Measurements from ENCODE around the gene ARHGAP45. TPM values are rescaled to one million over a fixed set of nuclear protein-coding genes. Genes with fewer than 3 reads are reported as not detected.

Gene ARHGAP45
- total and polyA plus RNA-seq, 9 of the 15 experiments (the other 6 are each of a cell fraction or from before 2014, with no cell fraction given) = 0.08 to 22.1 (median 4.2) TPM

DNA sequence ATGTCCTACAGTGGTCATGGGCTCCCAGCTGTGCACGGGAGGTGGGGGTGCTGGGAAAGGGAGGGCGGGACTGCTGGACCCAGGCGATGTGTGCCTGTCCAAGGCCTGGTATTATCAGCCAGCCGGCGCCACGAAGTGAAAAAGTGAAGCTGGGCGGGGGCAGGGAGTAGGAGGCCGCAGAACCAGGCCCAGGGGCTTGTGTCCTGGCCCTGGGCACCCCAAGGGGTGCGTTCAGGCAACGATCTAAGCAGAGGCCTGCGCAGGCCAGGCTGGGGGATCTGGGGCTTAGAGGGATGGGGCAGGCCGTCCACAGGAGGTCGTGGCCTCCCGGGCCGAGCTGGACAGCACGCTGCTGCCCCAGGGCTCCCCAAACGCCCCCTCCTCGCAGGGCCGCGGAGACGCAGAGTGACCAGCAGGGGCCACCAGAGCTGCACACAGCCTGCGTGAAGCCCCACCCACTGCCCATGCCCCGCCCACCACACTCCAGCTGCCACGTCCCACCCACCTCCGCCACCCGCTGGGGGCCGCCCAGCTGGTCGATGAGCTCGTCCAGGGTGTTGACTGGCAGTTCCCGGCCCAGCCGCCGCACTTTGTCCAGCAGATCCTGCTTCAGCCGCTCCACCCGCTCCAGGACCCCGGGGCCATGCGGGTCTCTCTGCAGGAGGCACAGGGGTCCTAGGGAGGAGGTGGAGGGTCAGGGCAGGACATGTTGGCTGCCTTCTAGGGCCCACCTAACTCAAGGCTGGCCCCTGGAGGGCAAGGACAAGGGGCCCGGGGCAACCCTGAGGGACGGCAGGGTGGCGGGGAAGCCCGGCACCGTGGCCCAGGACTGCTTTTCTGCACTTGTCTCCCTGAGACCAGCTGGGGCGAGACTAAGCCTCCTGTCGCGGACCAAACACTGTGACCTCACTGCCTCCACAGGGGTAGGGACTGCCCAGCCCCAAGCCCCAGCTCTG is 46.3 kb downstream of the ARHGAP45 start (continued):
- TF ChIP-seq SRF (CRISPR knock-in tag; IDR thresholded peaks at IDR 0.05) = no peak
- no peak for TF ChIP-seq PTTG1 (tag; IDR thresholded peaks at IDR 0.05; ENCODE audit: low read depth)
- no peak; the same call in 1 of the 2 replicates for TF ChIP-seq PHF8 (IDR thresholded peaks at IDR 0.05; ENCODE audit: borderline replicate concordance, low read length)
- TF ChIP-seq HMG20B (CRISPR knock-in tag; IDR thresholded peaks at IDR 0.05) = no peak
- TF ChIP-seq SP1 (CRISPR knock-in tag; IDR thresholded peaks at IDR 0.05) = peak; percentile 99
- no peak for TF ChIP-seq ZNF780A (CRISPR knock-in tag; IDR thresholded peaks at IDR 0.05)
- TF ChIP-seq, protein P1, sequence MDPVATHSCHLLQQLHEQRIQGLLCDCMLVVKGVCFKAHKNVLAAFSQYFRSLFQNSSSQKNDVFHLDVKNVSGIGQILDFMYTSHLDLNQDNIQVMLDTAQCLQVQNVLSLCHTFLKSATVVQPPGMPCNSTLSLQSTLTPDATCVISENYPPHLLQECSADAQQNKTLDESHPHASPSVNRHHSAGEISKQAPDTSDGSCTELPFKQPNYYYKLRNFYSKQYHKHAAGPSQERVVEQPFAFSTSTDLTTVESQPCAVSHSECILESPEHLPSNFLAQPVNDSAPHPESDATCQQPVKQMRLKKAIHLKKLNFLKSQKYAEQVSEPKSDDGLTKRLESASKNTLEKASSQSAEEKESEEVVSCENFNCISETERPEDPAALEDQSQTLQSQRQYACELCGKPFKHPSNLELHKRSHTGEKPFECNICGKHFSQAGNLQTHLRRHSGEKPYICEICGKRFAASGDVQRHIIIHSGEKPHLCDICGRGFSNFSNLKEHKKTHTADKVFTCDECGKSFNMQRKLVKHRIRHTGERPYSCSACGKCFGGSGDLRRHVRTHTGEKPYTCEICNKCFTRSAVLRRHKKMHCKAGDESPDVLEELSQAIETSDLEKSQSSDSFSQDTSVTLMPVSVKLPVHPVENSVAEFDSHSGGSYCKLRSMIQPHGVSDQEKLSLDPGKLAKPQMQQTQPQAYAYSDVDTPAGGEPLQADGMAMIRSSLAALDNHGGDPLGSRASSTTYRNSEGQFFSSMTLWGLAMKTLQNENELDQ (CRISPR knock-in tag; IDR thresholded peaks at IDR 0.05; ENCODE audit: borderline replicate concordance) = no peak
- TF ChIP-seq XRCC3 (IDR thresholded peaks at IDR 0.05) = no peak
- no peak for TF ChIP-seq ZNF3 (CRISPR knock-in tag; IDR thresholded peaks at IDR 0.05)
- TF ChIP-seq, protein P2, sequence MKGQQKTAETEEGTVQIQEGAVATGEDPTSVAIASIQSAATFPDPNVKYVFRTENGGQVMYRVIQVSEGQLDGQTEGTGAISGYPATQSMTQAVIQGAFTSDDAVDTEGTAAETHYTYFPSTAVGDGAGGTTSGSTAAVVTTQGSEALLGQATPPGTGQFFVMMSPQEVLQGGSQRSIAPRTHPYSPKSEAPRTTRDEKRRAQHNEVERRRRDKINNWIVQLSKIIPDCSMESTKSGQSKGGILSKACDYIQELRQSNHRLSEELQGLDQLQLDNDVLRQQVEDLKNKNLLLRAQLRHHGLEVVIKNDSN (CRISPR knock-in tag; IDR thresholded peaks at IDR 0.05) = no peak
- TF ChIP-seq SAP30 (IDR thresholded peaks at IDR 0.05; ENCODE audit: borderline replicate concordance, insufficient read depth, low read depth, low read length, poor library complexity, severe bottlenecking) = no peak
- TF ChIP-seq ARID1B (IDR thresholded peaks at IDR 0.05) = no peak
- TF ChIP-seq SMAD4 (CRISPR knock-in tag; conservative IDR thresholded peaks at IDR 0.05) = no peak
- TF ChIP-seq ZNF830 (CRISPR knock-in tag; IDR thresholded peaks at IDR 0.05) = no peak
- no peak for TF ChIP-seq NR4A1 (CRISPR knock-in tag; IDR thresholded peaks at IDR 0.05)
- no peak for TF ChIP-seq NR4A1 (tag; IDR thresholded peaks at IDR 0.05)
- peak; percentile 9; the same call in 1 of the 2 replicates for TF ChIP-seq CHD2 (IDR thresholded peaks at IDR 0.05; ENCODE audit: low read depth, low read length)
- TF ChIP-seq SPI1 (IDR thresholded peaks at IDR 0.05; ENCODE audit: borderline replicate concordance, low read depth, low read length) = no peak
- no peak for TF ChIP-seq ETV1 (tag; conservative IDR thresholded peaks at IDR 0.05; ENCODE audit: low read depth)
- no peak for TF ChIP-seq HNRNPLL (IDR thresholded peaks at IDR 0.05; ENCODE audit: low read depth, low read length, poor library complexity, severe bottlenecking)
- no peak for TF ChIP-seq CHCHD3 (CRISPR knock-in tag; IDR thresholded peaks at IDR 0.05)
- TF ChIP-seq ZNF764 (CRISPR knock-in tag; IDR thresholded peaks at IDR 0.05; ENCODE audit: low read depth) = peak; percentile 94
- TF ChIP-seq MTF1 (CRISPR knock-in tag; IDR thresholded peaks at IDR 0.05; ENCODE audit: borderline replicate concordance) = no peak
- TF ChIP-seq HOXB6 (CRISPR knock-in tag; IDR thresholded peaks at IDR 0.05; ENCODE audit: borderline replicate concordance) = no peak
- TF ChIP-seq U2AF2 (optimal IDR thresholded peaks at IDR 0.05; ENCODE audit: low read depth, low read length) = no peak
- no peak; the same call in 1 of the 2 replicates for TF ChIP-seq NR1H2 (CRISPR knock-in tag; IDR thresholded peaks at IDR 0.05)
- TF ChIP-seq RBM15 (IDR thresholded peaks at IDR 0.05; ENCODE audit: insufficient read depth, low read length) = no peak
